LoVo (cell line): ENCODE results near the gene PLEKHA7.
"Not testable (repeated sequence)": the region's sequence is repeated elsewhere in the genome, so short reads cannot be mapped to it uniquely, and the experiment has no call there.

Source experiments
- DNase-seq: peaks from one replicate; pipeline ENCODE4 v3.0.0-alpha.2; 2016; ENCODE audit warnings: low spot score

Gene PLEKHA7

DNA sequence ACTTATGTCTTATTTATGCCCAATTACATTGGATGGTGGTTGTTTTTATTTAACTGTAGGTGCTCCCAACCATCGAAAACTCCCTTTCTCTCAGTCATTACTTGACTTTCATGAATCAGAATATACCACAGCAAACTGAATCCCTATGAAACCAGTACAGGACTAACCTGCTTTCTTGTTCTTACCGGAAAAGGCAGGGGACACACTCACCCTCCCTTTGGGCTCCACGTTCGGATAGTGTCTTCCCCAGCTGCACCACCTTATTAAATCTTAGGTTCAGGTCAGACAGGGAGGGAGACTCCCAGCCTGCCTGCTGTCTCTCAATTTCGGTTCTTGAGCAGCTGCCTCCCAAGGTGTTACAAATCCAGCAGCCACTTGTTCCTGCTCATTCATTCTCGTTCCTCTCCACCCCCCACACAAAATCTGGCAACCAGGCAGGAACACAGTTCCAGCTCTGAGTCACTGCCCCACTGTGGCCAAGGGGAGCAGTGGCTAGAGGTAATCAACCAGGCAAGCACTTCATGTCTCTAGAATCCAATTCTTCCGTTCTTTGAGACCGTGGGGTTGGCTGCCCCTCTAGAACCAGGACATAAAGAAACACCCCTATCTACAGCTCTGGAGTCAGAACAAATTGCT is 133.0 kb downstream of the PLEKHA7 start:
- no peak for DNase-seq

DNA sequence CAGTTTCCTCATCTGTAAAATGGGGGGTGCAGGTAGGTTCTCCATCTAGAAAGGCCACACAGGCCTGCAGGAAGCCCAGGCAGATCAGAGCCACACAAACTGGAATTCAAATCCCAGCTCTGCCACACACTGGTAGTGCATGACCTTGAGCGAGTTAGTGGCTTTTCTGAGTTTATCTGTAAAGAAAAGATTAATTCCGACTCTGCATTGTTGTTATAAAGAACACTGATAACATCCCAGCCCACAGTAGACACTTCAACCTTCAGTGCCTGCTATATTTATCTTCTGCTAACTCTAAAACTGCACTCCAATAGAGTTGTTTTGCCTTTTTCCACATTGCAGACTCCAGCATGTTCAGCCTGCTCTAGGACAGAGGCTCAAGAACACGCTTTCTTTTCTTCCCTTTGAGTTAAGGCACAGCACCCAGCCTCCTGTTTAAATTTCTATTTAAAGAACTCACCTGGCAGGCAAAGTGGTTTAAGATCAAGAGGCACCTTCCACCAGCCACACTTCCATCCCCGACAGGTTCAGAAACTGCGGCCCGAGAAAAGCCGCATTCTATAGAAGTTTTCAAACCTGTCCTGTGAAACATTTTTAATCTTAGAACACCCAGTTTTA is 133.9 kb downstream of the PLEKHA7 start:
- no peak for DNase-seq

DNA sequence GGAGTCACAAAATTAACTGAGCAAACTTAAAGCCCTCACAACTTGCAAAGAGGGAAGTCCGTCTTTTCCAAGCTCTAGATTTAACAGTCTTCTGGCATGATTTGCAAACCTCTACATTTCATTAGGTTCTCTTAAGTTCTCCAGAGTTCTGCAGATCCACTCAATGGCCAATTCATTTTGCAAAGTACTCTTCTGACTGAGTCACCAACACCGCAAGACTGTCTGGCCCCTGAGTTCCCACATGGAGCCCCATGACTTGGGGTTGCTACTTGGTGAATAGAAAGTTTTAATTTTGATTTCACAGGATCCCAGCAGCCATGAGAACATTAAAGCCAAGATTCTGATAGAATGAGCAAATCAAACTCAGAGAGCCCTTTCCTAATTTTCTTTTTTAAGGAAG is 134.5 kb downstream of the PLEKHA7 start:
- no peak for DNase-seq

DNA sequence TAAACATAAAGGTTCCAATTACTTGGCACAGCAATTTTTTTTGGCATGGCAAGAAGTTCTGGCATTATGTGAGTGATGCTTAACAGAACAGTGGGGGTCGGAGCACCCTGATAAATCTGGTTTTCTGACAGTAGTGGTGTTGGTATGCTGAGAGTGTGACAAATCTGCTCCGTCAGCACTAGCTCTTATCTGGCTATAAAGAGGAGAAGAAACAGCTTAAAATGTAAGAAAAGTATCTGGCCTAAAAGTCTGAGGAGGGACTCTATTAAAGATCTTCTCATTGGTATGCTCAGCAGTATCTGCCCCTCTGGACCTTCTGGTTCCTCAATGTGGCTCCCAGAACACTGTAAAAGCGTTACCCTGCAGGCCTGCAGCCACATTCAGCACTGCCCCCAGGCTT is 137.4 kb downstream of the PLEKHA7 start:
- DNase-seq = no peak

DNA sequence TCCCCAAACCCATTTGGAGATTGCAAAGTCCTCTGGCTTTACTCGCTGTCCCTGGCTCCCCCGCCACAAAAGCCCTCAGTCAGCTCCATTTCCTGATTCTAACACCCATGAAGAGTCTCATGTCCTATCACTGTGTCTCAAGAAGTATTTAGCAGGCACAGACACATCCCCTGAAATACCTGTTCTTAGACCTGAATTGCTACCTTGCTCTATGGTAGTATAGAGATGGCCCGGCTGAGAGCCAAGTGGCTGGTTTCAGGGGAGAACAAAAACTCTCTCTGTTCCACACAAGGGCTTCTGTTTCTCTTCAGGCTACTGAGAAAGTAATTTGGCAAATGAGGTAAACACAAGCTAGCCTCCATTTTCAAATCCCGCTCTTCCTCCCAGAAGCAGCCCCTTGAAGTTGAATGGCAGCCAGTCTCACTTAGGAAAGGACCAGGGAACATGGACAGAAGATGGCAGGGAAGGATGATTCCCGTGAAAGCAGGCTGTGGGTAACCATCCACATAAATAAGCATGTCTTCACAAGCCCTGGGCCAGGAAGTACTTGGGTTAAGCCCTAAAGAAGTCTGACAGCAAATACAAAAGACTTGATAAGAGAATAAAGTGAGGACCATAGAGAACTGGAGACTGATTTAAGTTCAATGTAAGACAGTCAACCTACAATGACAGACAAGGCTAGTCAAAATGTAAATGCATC is 138.0 kb downstream of the PLEKHA7 start:
- no peak for DNase-seq

DNA sequence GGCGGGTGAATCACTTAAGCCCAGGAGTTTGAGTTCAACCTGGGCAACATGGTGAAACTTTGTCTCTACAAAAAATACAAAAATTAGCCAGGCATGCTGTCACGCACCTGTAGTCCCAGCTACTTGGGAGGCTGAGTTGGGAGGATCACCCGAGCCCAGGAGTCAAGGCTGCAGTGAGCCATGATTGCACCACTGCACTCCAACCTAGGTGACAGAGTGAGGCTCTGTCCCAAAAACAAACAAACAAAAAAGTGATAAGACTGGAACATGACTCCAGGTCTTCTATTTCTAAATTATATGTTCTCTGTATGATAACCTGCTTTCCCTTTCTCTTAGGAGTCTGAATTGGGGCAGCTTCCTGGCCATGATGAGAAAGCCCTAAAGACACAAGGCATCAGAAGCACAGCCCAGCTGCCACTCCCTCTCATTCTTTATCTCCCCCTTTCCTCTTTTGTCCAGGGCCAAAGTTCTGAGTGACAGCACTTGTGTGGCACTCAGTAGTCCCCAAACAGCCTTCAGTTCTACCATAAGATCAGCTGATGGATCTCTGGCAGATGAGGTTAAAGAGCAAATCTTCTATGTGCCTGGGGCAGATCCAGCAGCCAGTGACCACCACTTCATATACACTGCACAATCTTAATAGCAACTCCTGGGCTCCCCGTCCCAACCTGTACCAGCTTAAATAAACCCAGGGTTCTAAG is 139.8 kb downstream of the PLEKHA7 start:
- no peak for DNase-seq

DNA sequence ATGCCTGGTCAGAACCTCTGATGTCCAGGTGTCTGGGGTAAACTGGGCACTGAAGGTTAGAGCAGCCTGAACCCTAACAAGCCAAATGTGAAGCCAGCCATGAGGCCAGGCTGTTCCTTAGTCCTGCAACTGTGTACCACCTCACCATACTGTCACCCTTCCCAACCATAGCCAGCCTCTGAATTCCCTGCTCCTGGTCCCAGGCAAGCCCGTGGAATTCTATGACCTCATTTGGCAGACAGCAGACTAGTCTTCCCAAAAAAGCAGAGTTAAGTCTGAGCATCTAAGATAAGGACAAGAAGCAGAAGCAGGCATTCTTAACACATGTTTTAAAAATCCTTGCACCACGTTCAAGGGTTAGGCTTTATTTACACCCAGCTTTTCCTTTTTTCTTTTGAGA is 140.9 kb downstream of the PLEKHA7 start:
- DNase-seq = no peak

DNA sequence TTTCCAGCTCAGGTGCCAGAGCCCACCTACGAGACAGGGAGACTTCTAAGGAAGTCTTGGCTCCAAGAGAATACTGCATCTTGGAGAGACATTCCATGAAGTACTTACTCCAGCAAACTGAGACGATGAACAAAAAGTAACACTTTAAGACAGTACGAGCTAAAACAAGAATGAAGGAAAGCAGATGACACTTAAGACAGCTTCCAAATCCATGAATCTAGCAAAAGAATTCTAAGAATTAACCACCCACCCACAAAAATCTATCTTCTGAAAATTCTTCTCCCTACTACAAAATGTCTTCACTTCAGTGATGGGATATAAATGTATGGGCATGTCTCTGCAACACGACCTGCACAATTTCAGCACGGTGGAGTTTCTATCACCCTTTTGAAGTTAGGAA is 142.8 kb downstream of the PLEKHA7 start:
- no peak for DNase-seq

DNA sequence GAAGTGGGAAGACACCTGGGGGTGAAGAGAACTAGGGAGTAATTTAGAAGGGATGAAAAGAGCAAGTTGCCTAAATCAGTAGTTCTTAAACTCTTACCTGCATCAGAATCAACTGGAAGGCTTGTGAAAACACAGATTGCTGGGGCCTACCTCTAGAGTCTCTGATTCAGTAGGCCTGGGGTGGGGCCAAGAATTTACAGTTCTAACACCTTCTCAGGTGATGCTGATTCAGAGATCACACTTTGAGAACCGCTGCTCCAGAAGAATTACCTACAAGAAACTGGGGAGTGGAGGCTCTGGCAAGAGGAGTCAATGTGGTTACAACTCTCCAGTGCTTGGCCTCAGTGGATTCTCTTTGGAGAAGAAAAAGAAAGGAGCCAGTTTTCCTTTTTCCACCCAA is 147.1 kb downstream of the PLEKHA7 start:
- no peak for DNase-seq

DNA sequence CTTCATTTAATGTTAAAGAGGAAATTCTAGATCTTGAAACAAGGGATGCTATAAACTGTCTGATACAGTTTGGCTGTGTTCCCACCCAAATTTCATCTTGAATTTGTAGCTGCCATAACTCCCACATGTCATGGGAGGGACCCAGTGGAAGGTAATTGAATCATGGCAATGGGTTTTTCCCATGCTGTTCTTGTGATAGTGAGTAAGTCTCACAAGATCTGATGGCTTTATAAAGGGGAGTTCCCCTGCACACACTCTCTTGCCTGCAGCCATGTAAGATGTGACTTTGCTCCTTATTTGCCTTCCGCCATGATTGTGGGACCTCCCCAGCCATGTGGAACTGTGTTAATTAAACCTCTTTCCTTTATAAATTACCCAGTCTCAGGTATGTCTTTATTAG is 149.8 kb downstream of the PLEKHA7 start:
- DNase-seq = not testable (repeated sequence)

DNA sequence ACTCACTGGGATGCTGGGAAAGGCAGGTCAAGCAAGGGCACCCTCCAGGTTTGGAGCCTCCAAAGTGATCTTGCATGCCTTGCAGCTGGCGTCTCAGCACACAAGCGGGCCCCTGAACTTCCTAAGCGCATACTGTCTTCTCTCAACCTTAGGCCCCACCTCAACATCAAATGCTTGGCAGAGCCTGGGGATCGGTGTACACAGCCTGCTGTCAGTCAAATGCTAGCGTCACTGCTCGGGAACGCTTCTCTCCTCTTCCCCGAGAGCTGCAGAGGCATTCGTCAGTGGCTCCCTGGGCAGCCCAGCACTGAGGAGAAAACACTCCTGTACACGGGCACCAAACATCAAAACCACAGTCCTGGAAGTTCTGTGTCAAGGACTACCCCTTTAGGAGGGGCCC is 150.8 kb downstream of the PLEKHA7 start:
- DNase-seq = no peak

DNA sequence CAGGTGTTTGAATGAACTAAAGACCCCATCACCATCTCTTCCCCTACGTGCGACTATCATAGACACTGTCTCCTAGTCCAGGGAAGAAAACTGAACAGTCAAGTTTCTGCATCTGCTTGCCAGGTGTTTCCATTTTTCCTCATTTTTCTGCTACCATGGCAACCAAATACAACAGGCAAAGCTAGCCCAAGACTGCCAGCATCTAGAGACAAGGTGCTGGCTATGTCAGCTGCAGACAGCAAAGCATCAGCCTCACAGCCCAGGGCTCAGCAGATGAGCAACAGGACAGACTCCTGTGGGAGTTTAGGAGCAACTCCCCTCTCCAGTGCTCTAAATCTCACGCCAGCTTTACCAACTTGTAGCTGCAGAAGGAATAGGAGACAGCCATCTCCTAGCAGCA is 151.5 kb downstream of the PLEKHA7 start:
- no peak for DNase-seq

DNA sequence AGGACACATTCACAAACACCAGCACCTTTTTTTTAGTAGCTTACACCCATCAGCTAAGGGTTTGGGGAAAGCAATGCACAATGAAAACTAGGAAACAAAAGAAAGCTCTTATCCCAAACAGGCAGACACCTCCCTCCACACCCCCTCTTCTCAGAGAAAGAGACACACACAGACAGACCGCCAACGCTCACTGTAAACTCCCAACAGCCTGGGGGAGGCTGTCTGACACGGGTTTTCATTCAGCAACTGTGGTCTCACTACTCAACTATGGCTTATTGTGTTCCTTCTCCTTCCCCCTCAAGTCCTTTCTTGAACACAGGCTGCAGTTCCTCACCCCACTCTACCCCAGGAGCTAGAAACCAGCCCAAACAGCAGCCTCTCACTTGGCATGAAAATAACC is 152.4 kb downstream of the PLEKHA7 start:
- no peak for DNase-seq

DNA sequence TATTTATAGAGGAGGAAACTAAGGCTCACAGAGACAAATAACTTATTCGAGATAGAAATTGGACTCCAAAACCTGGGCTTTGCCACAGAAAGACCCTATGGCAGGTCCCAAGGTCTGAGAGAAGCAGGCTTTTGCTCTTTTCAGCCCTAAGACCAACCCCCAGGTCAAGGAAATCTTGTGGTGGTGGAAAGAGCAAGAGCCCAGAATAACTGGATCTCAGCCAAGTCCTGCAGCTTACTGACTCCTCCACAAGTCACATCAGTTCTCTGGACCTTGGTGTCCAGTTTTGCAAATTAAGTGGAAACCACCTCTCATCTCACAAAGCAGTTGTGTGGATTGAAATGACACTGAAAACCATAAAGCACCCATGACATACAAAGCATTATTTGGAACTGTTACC is 153.6 kb downstream of the PLEKHA7 start:
- DNase-seq = no peak

DNA sequence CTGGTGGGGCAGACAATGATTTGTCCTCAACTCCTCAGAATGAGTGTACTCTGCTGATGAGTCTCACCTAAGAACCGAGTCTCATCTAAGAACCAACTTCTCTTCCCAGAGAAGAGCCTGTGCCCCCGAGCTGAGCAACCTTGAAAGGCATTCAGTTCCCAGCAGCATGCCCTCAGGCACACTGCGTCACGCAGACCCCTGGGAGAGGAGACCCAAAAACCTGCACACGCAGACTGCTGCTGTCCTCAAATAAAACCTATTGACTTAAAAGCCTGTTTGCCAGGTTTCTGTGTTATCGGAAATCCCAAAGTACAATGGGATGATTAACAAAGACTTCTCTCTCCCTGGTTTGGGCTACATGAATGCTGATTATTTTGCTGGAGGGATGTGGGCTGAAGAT is 154.6 kb downstream of the PLEKHA7 start:
- no peak for DNase-seq

DNA sequence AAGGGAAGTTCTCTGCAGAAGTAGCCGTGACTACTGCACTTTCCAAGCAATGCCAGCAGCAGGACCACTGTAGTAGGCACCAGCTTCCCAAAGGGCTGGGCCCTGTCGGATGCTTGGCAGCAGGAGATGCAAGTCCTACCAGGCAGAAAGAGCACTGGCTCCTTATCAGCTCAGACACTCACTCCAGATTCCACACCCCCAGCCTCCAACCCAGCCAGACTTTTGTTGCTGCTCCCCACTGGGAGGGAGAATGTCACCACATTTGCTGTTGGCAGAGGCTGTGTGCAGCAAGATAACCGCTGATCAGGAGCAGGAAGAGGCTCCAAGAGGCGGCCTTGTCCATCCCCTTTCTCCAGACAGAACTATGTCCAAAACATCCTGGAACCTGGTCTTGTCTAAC is 157.0 kb downstream of the PLEKHA7 start:
- no peak for DNase-seq

DNA sequence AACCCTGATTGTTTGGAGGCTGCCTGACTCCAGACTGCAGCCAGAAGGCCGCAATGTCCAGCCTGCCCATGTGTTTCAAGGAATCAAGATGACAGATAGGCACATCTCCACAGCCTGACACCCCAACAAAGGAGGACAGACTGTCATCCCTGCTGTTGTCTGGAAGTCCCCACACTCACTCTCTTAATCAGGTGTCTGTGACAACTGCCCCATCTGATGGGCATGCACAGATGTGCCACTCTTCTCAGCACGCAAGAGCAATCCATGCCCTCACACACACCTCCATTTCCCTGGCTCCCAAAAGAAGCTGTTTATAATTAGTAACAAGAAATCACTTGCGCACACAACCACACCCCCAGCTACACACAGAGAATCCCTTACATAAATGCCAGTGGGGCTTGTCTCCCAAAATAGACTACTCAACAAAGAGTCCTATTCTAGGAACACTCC is 158.2 kb downstream of the PLEKHA7 start:
- DNase-seq = no peak

DNA sequence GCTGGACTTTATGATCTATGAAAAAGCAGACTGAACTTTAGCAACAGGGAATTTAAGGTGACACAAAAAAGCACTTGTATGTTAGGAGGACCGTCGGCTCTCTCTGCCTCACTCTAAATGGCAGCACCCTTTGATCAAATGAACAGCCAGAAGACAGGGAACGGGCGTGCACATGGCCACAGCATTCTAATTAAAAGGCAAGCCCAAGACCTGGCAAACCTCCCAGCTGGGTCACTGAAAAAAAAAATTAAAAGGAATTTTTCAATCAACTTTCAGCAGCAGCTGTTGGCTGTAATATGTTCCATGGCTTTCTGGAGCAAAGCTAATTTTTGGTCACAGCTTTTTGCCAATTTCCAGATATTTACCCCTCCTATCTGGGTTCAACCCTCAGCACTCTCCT is 159.2 kb downstream of the PLEKHA7 start:
- no peak for DNase-seq

DNA sequence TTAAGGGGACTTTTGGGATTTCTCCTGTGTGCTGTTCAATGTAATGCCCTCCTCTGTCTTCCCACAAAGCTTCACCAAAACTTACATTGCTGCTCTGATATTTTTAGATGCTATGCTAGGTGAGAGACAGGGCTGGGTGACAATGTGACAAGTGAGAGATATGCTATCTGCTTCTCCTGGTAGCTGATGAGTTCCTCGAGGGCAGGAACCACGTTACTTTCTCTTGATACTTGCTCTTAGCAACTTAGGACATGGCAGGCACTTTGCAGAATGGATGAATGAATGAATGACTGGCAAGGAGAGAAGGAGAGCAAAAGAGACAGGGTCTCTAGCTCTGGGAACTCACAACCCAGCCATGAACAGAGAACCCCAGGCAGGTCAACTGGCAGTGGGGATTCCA is 160.4 kb downstream of the PLEKHA7 start:
- DNase-seq = no peak

DNA sequence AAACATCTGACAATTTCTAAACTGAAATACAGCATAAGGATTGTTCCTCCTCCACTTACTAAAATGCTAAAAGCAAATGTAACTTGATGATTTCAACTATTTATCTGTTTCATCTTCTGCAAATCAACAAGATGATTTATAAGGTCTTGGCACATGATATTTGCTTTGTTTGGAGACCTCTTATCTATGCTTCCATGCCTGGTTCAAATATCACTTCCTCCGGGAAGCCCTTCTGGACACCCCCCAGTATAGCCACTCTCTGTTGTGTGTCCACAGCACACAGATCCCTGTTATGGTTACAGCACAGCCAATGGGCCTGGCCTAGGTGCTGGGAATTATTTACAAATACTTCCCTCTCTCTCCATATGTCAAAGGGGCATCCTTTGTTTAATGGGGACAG is 160.9 kb downstream of the PLEKHA7 start:
- DNase-seq = no peak

DNA sequence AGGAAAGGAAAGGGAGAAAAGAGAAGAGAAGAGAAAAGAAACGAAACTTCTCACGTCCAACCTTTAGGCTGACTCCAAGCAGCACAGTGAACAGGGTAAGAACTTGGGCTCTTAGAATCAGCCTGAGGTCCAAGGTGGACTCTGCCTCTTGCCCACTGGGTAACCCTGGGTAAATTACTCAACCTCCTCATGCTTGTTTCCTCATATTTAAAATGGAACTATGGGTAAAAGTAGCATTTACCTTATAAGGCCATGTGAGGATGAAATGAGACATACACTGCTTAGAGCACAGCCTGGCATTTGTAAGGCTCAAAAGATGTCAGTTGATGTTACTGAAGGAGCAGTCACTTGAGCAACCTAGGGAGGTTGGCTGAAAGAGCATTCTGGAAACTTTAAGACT is 167.9 kb downstream of the PLEKHA7 start:
- no peak for DNase-seq

DNA sequence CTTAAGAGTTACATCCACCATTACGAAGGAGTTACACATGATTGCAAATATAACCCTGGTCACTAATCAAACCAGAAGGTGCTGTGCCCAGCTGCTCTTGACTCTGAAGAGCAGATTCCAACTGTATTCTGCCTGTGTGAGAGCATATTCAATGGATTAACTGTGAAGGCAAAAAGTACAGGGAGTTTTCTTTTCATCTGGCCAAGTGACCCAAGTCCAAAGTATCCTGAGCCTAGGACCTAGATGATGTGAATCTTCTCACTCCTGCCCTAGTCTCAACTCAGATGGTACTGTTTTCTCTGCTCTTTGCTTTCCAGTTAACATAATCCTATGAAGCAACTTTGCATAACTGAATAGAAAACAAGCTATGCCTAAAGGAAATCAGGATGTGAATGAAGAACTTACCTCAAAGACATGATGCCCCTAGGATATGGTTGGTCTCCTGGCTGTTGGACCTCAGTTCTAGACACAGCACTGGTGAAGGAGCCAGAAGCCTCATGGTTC is 169.9 kb downstream of the PLEKHA7 start:
- DNase-seq = no peak

DNA sequence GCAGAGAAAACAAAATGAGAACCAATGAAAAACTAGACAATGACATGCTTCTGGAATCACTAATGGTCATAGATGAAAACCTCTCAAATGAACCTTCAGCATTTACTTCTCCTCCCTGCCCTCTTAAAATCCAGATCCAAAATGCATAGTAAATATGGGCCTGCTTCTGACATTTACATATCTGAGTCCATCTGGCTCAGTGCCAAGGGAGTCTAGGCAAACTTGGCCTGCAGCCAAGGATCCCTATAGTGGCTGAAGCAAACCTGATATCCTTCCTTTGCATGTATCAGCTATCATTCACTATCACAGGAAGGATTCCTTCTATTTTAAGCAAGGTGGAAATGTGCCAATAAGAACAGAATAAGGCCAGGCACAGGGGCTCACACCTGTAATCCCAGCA is 170.9 kb downstream of the PLEKHA7 start:
- no peak for DNase-seq
